GM11168 (cell line): ENCODE results near the gene SLC32A1.

Experiments
- in situ Hi-C: fragments of 300-500 bp; cut with MboI; formaldehyde crosslinking; loops from one replicate; pipeline ENCODE4 v1.12.0; 2022; ENCODE audit warnings: low sequenced_read_pairs; ENCODE audit not compliant: unreplicated experiment

The SLC32A1 gene

GRCh38 chr20:38748861-38749149 is 24.5 kb downstream of the SLC32A1 start:
- in situ Hi-C loops, result no loop called here

DNA sequence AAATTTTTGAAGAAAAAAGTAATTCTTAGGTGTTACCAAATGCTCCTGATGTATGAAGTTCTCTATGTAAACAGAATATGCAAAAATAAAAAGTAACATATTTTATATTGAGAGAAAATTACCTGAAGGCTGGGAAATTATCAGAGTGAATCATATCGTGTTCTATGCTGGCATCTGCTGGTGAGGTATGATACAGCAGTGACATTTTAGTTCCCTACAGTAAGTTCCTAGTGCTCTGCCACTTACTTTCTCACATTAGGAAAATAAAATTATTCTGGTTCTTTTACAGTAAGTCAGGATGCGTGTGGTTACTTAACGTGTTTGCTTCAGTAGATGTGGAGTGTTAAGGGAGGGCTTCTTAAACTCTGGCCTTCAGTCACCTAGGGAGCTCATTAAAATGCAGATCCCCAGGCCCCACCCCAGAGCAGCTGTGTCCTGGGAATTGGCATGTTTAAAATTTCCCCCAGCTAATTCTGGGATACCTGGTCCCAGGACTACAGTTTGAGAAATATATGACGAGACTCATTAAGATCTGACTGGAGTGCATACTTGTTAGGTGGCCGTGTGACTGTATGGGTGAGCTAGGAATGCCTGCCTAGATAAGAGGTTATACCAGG is 27.2 kb downstream of the SLC32A1 start:
- in situ Hi-C loops, result loop anchor here (10.0 kb wide), 1 partner anchor 107 kb away; no protein-coding TSS in a partner anchor

DNA sequence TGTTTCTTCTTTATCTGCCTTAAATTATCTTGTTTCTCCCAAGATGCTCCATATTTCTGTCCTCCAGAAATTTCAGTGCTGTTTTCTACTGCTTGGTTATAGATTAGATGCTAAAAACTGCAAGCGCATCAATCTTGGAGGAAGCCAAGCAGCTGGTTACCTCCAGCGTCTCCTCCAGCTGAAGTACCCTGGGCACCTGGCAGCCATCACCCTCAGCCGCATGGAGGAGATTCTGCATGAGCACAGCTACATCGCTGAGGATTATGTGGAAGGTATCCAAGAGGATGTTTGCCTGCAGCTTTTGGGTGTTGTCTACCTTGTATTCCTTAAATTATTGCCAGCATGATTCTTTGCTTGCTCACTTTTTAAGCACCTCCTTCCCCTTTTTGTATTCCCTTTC is 27.7 kb downstream of the SLC32A1 start:
- in situ Hi-C loops, result loop anchor here (10.0 kb wide), 1 partner anchor 107 kb away; no protein-coding TSS in a partner anchor

DNA sequence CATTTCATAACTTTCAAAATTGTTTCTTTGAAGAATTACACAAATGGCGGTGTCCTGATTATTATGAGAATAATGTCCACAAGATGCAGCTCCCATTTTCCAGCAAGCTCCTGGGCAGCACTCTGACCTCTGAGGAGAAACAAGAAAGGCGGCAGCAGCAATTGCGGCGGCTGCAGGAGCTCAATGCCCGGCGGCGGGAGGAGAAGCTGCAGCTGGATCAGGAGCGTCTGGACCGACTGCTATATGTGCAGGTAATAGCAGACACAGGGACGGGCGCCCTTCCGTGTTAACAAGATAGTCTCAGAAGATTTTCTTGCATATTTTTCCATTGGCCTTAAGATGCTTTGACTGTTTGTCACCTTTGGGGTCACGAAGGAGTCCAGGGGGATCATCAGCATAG is 30.6 kb downstream of the SLC32A1 start:
- in situ Hi-C loops, result loop anchor here (10.0 kb wide), 1 partner anchor 110 kb away; no protein-coding TSS in a partner anchor

DNA sequence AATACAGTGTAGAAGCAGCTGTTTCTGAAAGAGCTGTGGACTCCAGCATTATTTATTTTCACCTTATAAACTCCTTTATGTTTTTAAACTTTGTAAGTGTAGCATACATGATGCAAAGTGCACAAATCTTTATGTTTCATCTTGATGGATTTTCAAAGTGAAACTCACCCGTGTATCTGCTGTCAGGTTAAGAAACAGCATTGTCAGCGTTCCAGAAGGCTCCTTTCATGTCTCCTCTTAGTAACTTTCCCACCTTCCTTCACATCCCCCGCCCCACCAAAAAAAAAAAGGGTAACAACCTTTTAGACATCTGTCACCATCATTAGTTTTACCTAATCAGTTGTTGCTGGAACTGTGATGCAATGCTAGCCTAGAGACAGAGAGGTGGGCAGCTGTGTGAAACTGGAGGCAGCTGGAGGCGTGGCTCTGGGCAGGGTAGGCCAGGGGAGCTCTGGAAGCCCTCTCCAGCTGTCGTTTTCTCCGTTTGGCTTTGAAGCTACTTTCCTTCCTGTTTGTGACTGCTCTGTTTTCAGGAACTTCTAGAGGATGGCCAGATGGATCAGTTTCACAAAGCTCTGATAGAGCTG is 31.1 kb downstream of the SLC32A1 start:
- in situ Hi-C loops, result loop anchor here (10.0 kb wide), 1 partner anchor 111 kb away; no protein-coding TSS in a partner anchor

GRCh38 chr20:38757145-38757775 is 33.0 kb downstream of the SLC32A1 start:
- in situ Hi-C loops, result loop anchor here (10.0 kb wide), 1 partner anchor 112 kb away; no protein-coding TSS in a partner anchor

DNA sequence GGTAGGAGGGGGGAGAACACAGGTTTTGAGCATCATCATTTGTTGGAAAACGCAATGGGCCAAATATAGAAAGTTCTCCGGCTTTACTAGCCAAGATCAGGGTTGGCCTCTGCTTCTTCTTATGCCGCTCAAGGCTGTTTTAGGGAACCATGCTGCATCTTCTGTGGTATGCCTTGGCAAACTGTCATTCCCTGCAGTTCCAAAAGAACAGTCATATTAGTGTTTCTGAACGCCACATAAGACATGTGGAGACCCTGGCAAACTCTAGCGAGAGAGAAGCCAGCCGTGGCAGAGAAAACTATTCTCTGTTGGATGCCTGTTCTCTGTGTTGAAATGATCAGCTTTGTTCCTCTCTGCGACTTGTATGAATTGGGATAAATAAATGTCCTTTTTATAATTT is 34.8 kb downstream of the SLC32A1 start:
- in situ Hi-C loops, result loop anchor here (10.0 kb wide), 1 partner anchor 114 kb away; no protein-coding TSS in a partner anchor

DNA sequence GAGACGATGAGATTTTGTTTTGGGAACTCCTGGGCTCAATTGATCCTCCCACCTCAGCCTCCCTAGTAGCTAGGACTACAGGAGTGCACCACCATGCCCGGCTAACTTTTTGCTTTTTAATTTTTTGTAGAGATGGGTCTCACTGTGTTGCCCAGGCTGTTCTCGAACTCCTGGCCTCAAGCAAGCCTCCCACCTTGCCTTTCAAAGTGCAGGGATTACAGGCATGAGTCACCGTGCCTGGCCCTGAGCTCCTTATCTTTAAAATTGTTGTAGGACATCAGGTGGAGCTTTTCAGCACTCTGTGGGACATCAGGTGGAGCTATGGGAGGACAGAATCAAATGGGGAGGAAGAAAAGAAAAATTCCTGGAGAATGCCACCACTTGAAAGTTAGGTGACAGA is 36.7 kb downstream of the SLC32A1 start:
- in situ Hi-C loops, result no loop called here

DNA sequence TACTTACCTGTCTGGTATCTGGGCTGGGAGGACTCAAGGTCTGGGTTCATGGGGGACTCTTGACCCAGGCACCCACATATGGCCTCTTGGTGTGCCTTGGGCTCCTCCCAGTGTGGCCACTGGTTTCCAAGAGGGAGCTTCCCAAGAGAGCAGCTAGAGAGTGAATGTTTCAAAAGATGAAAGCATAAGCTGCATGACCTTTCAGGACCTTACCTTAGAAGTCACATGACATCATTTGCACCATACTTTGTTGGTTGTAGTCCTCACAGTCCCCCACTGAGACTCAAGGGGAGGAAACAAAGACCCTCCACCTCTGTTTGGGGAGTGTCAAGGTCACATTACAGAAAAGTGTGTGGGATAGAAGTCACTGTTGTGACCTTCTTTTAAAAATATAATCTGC is 37.9 kb downstream of the SLC32A1 start:
- in situ Hi-C loops, result no loop called here

DNA sequence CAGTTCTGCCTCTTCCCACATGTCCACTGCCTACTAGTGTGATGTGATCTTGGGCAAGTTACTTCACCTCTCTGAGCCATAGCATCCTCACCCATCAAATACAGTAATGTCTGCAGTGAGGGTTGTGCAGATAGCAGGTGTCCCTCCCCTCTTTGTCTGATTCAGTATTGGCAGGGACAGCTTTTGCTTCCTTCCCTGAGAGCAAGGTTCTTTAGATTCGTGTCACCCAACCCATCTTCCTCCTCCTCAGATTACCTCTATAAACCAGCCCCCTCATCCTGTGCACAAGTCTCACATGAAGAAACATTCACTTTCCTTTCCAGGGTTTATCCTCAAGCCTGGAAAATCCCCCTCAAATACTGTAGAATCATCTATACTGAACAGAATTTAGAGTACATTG is 39.3 kb downstream of the SLC32A1 start:
- in situ Hi-C loops, result no loop called here

- in situ Hi-C loops, result no loop called here
These were observed 40.5 kb downstream of the SLC32A1 start for GRCh38 chr20:38764567-38765318.

- in situ Hi-C loops, result no loop called here
These were observed 41.8 kb downstream of the SLC32A1 start for GRCh38 chr20:38766071-38766470.

- in situ Hi-C loops, result no loop called here
These were observed 45.4 kb downstream of the SLC32A1 start for GRCh38 chr20:38769376-38770295.

- in situ Hi-C loops, result no loop called here
These were observed 46.3 kb downstream of the SLC32A1 start for GRCh38 chr20:38770546-38770945.

DNA sequence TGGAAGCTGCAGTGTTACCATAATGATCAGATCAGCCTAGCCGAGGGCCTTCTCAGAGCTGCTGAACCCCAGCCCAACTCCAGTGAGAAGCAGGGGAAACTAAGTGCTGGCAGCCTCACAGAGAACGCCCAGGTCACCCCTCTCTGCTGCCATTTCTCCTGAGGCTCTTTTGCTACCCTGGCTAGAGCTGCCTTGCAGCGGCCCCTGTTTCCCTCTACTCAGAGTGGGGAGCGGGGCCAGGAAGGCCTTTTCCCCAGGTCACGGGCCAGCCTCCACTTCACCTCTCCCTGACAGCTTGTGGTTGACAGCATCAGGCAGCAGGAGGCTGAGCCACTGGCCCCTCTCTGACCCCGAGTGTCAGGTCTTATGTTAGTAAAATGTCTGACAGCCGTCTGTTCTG is 46.7 kb downstream of the SLC32A1 start:
- in situ Hi-C loops, result no loop called here

- in situ Hi-C loops, result no loop called here
These were observed 47.3 kb downstream of the SLC32A1 start for GRCh38 chr20:38771621-38772020.

GRCh38 chr20:38774167-38774566 is 49.9 kb downstream of the SLC32A1 start:
- in situ Hi-C loops, result no loop called here

GRCh38 chr20:38776363-38776762 is 52.1 kb downstream of the SLC32A1 start:
- in situ Hi-C loops, result no loop called here
